Suprapubic skin (tissue), 4 donors: ENCODE measurements around the gene MDN1. TPM values are rescaled to one million over a fixed set of nuclear protein-coding genes. Genes with fewer than 3 reads are reported as not detected.

ENCODE experiments used
- DNase-seq, 2 donors: peaks; one replicate each; pipeline ENCODE4 v3.0.0-alpha.2; 2019; ENCODE audit warnings: low spot score in 2 of 2
- H3K27ac ChIP-seq: fragments of 200-600 bp; sonication (generic); one replicate; pipeline ENCODE4 v1.5.1; 2019
- H3K27me3 ChIP-seq: fragments of 200-600 bp; sonication (generic); one replicate; pipeline ENCODE4 v1.5.1; 2019
- H3K36me3 ChIP-seq: fragments of 200-600 bp; sonication (generic); one replicate; pipeline ENCODE4 v1.5.1; 2019
- H3K4me1 ChIP-seq: fragments of 200-600 bp; sonication (generic); one replicate; pipeline ENCODE4 v1.5.1; 2019
- H3K4me3 ChIP-seq: fragments of 200-600 bp; sonication (generic); one replicate; pipeline ENCODE4 v1.5.1; 2019; ENCODE audit warnings: mild to moderate bottlenecking
- H3K9me3 ChIP-seq: fragments of 200-600 bp; sonication (generic); one replicate; pipeline ENCODE4 v1.5.1; 2019
- CTCF ChIP-seq, 2 donors: fragments of 200-600 bp in 1 of 2; fragments of 450-650 bp in 1 of 2; sonication (generic) in 1 of 2; IDR thresholded peaks; one replicate each; pipeline ENCODE4 v1.5.1; 2016 to 2019; ENCODE audit warnings: antibody characterized with exemption in 2 of 2, mild to moderate bottlenecking in 1 of 2, moderate library complexity in 1 of 2
- EP300 ChIP-seq: sonication (generic); formaldehyde crosslinking; IDR thresholded peaks from one replicate; pipeline ENCODE4 v1.6.1; 2017; ENCODE audit warnings: antibody characterized with exemption
- POLR2A ChIP-seq, 2 donors: fragments of 450-650 bp; IDR thresholded peaks; one replicate each; pipeline ENCODE4 v1.6.1; 2017; ENCODE audit warnings: antibody characterized with exemption in 2 of 2, mild to moderate bottlenecking in 2 of 2, moderate library complexity in 2 of 2
- POLR2AphosphoS5 ChIP-seq, 3 donors: sonication (generic); formaldehyde crosslinking; IDR thresholded peaks; one replicate each; pipeline ENCODE4 v1.6.1; 2017; ENCODE audit warnings: antibody characterized with exemption in 3 of 3
- WGBS: methylation state at CpG from one replicate; pipeline ENCODE4 v1.1.5; 2018; 5-methylcytosine and 5-hydroxymethylcytosine counted together
- total RNA-seq, 4 donors: library from RNA; depleted of rRNA; stranded (reverse); fragments of >200 nt; gene quantifications; one replicate each; pipeline ENCODE4 v1.1.0, GENCODE V29; 2016

Gene MDN1
- total RNA-seq, 4 donors from 2014 or later: 33.1 to 70.4 (median 44.5) TPM

- 80% methylated on average over 3 of the region's 3 CpGs for WGBS
- H3K27ac ChIP-seq: no peak overlapping the region
- H3K4me3 ChIP-seq: no peak overlapping the region
- H3K9me3 ChIP-seq: no peaks in the 10 kb centered on the region
- TF ChIP-seq EP300: no peak
- no peak for TF ChIP-seq POLR2A (IDR thresholded peaks at IDR 0.05)
- TF ChIP-seq POLR2AphosphoS5 (IDR thresholded peaks at IDR 0.05): no peak
- TF ChIP-seq CTCF (IDR thresholded peaks at IDR 0.05): no peak
- DNase-seq: no peak
- peaks cover 98% of the 10 kb centered on the region for H3K36me3 ChIP-seq
- no peaks in the 10 kb centered on the region for H3K4me1 ChIP-seq
- no peaks in the 10 kb centered on the region for H3K27me3 ChIP-seq
These were observed 107.8 kb downstream of the MDN1 start for GRCh38 chr6:89711801-89712200.

- DNase-seq: no peak
These were observed 111.3 kb downstream of the MDN1 start for GRCh38 chr6:89708316-89708715.

GRCh38 chr6:89707766-89708165, 111.8 kb downstream of the MDN1 start:
- Histone ChIP-seq H3K36me3 (peaks cover 93% of the 10 kb centered on the region), H3K9me3 (no peaks in the 10 kb centered on the region), H3K4me1 (no peaks in the 10 kb centered on the region), H3K27ac (no peak overlapping the region), H3K27me3 (no peaks in the 10 kb centered on the region), H3K4me3 (no peak overlapping the region)
- no peak for DNase-seq
- TF ChIP-seq CTCF (IDR thresholded peaks at IDR 0.05) (no peak), POLR2AphosphoS5 (IDR thresholded peaks at IDR 0.05) (no peak), EP300 (no peak), POLR2A (IDR thresholded peaks at IDR 0.05) (no peak)
- WGBS: 95% methylated on average over 1 of the region's 1 CpG

More at GRCh38 chr6:89708316-89708715, 111.3 kb downstream of the MDN1 start:
- WGBS: 73% methylated on average over 4 of the region's 4 CpGs
- no peaks in the 10 kb centered on the region for H3K4me1 ChIP-seq
- no peak for TF ChIP-seq POLR2A (IDR thresholded peaks at IDR 0.05)
- TF ChIP-seq EP300: no peak
- no peak for TF ChIP-seq POLR2AphosphoS5 (IDR thresholded peaks at IDR 0.05)
- TF ChIP-seq CTCF (IDR thresholded peaks at IDR 0.05): no peak
- no peaks in the 10 kb centered on the region for H3K9me3 ChIP-seq
- no peak overlapping the region for H3K4me3 ChIP-seq
- no peaks in the 10 kb centered on the region for H3K27me3 ChIP-seq
- peaks cover 95% of the 10 kb centered on the region for H3K36me3 ChIP-seq
- no peak overlapping the region for H3K27ac ChIP-seq

- Histone ChIP-seq H3K27me3 (no peaks in the 10 kb centered on the region), H3K36me3 (peaks cover 87% of the 10 kb centered on the region), H3K27ac (no peak overlapping the region), H3K4me3 (no peak overlapping the region), H3K9me3 (no peaks in the 10 kb centered on the region), H3K4me1 (no peaks in the 10 kb centered on the region)
- TF ChIP-seq CTCF (IDR thresholded peaks at IDR 0.05) (no peak), EP300 (no peak), POLR2A (IDR thresholded peaks at IDR 0.05) (no peak), POLR2AphosphoS5 (IDR thresholded peaks at IDR 0.05) (no peak)
- DNase-seq: no peak
These were observed 113.5 kb downstream of the MDN1 start for GRCh38 chr6:89706121-89706520.

GRCh38 chr6:89703292-89703691, 116.3 kb downstream of the MDN1 start:
- H3K4me3 ChIP-seq: no peak overlapping the region
- H3K27ac ChIP-seq: no peak overlapping the region

More at GRCh38 chr6:89703292-89703691, 116.3 kb downstream of the MDN1 start:
- no peaks in the 10 kb centered on the region for H3K27me3 ChIP-seq
- TF ChIP-seq POLR2AphosphoS5 (IDR thresholded peaks at IDR 0.05): no peak
- no peak for TF ChIP-seq EP300
- TF ChIP-seq CTCF (IDR thresholded peaks at IDR 0.05): no peak
- no peaks in the 10 kb centered on the region for H3K9me3 ChIP-seq
- WGBS: 100% methylated on average over 1 of the region's 1 CpG
- DNase-seq: no peak
- peaks cover 86% of the 10 kb centered on the region for H3K36me3 ChIP-seq
- H3K4me1 ChIP-seq: no peaks in the 10 kb centered on the region
